ENCODE data around the gene PRB2.

Gene PRB2

GRCh38 chr12:11348439-11348838 lies 46.9 kb downstream of the PRB2 start:
- Histone ChIP-seq H3K4me3 (no peak overlapping the region), H3K27me3 (peaks cover under 1% of the 10 kb centered on the region; the same call in 1 of the 2 replicates), H3K4me2 (0 out of 2 replicates have a peak overlapping the region, but pooled peaks have one; percentile 13), H3K9ac (no peak overlapping the region), H3K4me1 (peaks cover 6% of the 10 kb centered on the region; the same call in 1 of the 2 replicates), H3K27ac (no peak overlapping the region), H3K9me3 (no peaks in the 10 kb centered on the region; the same call in 1 of the 2 replicates), H3K36me3 (no peaks in the 10 kb centered on the region), H4K20me1 (no peaks in the 10 kb centered on the region)
- no peak for TF ChIP-seq Cebpa-rat (IDR thresholded peaks at IDR 0.05)

- H3K9me3 ChIP-seq, result no peaks in the 10 kb centered on the region; the same call in 1 of the 2 replicates
- peaks cover 6% of the 10 kb centered on the region; the same call in 1 of the 2 replicates for H3K4me1 ChIP-seq
- H3K4me3 ChIP-seq, result no peak overlapping the region
- TF ChIP-seq Cebpa-rat (IDR thresholded peaks at IDR 0.05), result no peak
- H3K36me3 ChIP-seq, result no peaks in the 10 kb centered on the region
- H4K20me1 ChIP-seq, result no peaks in the 10 kb centered on the region
- no peaks in the 10 kb centered on the region for H3K27me3 ChIP-seq
- no peak overlapping the region for H3K9ac ChIP-seq
- no peak overlapping the region for H3K4me2 ChIP-seq
- no peak overlapping the region for H3K27ac ChIP-seq
These were observed 47.6 kb downstream of the PRB2 start for GRCh38 chr12:11347810-11348209.

- H3K27me3 ChIP-seq, result no peaks in the 10 kb centered on the region
- no peak overlapping the region for H3K4me3 ChIP-seq
- no peak overlapping the region for H3K27ac ChIP-seq
- no peaks in the 10 kb centered on the region for H4K20me1 ChIP-seq
- H3K36me3 ChIP-seq, result no peaks in the 10 kb centered on the region
- H3K4me1 ChIP-seq, result peaks cover 6% of the 10 kb centered on the region; the same call in 1 of the 2 replicates
- no peak for TF ChIP-seq Cebpa-rat (IDR thresholded peaks at IDR 0.05)
- H3K9me3 ChIP-seq, result no peaks in the 10 kb centered on the region; the same call in none of the 2 replicates
- no peak overlapping the region for H3K9ac ChIP-seq
- no peak overlapping the region for H3K4me2 ChIP-seq
These were observed 50.9 kb downstream of the PRB2 start for GRCh38 chr12:11344500-11344899.

Measured in BLaER1 (cell line).